Muscle layer of colon (tissue), 2 donors: ENCODE measurements around the gene CORO2A.

Experiments
- H3K27ac ChIP-seq: one replicate; pipeline ENCODE4 v1.7.0; 2013; ENCODE audit warnings: low read depth, mild to moderate bottlenecking, low read length, moderate library complexity
- H3K27me3 ChIP-seq, 2 donors: one replicate each; pipeline ENCODE4 v1.7.0; 2013; ENCODE audit warnings: low read length in 2 of 2, mild to moderate bottlenecking in 2 of 2; ENCODE audit not compliant: insufficient read depth in 2 of 2, control insufficient read depth in 1 of 2
- H3K36me3 ChIP-seq: one replicate; pipeline ENCODE4 v1.7.0; 2013; ENCODE audit warnings: mild to moderate bottlenecking, low read length; ENCODE audit not compliant: insufficient read depth
- H3K4me1 ChIP-seq: one replicate; pipeline ENCODE4 v1.7.0; 2013; ENCODE audit warnings: mild to moderate bottlenecking, low read length; ENCODE audit not compliant: insufficient read depth
- H3K4me3 ChIP-seq, 2 donors: one replicate each; pipeline ENCODE4 v1.7.0; 2013; ENCODE audit warnings: low read length in 2 of 2, low read depth in 1 of 2, mild to moderate bottlenecking in 1 of 2, moderate library complexity in 1 of 2
- H3K9ac ChIP-seq: one replicate; pipeline ENCODE4 v1.7.0; 2013; ENCODE audit warnings: low read length
- H3K9me3 ChIP-seq: one replicate; pipeline ENCODE4 v1.7.0; 2013; ENCODE audit warnings: mild to moderate bottlenecking, low read length
- donor health status: abdominal sarcoma.
- donor health status: Adenocarcinoma of cecum.

The CORO2A gene

GRCh38 chr9:98074115-98074990 lies 118.1 kb downstream of the CORO2A start:
- H3K27me3 ChIP-seq = no peaks in the 10 kb centered on the region
- no peak overlapping the region for H3K9ac ChIP-seq
- no peak overlapping the region for H3K27ac ChIP-seq
- peaks cover 9% of the 10 kb centered on the region for H3K36me3 ChIP-seq
- no peak overlapping the region for H3K4me3 ChIP-seq
- H3K4me1 ChIP-seq = peaks cover 7% of the 10 kb centered on the region
- H3K9me3 ChIP-seq = no peaks in the 10 kb centered on the region

- no peak overlapping the region for H3K9ac ChIP-seq
Observed at GRCh38 chr9:98071737-98072136, 120.7 kb downstream of the CORO2A start.

More at GRCh38 chr9:98071737-98072136, 120.7 kb downstream of the CORO2A start:
- H3K9me3 ChIP-seq = no peaks in the 10 kb centered on the region
- H3K27me3 ChIP-seq = no peaks in the 10 kb centered on the region
- H3K27ac ChIP-seq = no peak overlapping the region
- H3K4me3 ChIP-seq = no peak overlapping the region
- H3K4me1 ChIP-seq = peaks cover 7% of the 10 kb centered on the region
- no peaks in the 10 kb centered on the region for H3K36me3 ChIP-seq
